HG03175 (cell line): Measurements from ENCODE around the gene MAP2K5.

Experiments used
- ATAC-seq: cut with Tn5 transposase; IDR thresholded peaks from one replicate; pipeline ENCODE4 v1.9.1; 2021; ENCODE audit warnings: mild to moderate bottlenecking, moderate library complexity; ENCODE audit not compliant: unreplicated experiment

MAP2K5 gene

DNA sequence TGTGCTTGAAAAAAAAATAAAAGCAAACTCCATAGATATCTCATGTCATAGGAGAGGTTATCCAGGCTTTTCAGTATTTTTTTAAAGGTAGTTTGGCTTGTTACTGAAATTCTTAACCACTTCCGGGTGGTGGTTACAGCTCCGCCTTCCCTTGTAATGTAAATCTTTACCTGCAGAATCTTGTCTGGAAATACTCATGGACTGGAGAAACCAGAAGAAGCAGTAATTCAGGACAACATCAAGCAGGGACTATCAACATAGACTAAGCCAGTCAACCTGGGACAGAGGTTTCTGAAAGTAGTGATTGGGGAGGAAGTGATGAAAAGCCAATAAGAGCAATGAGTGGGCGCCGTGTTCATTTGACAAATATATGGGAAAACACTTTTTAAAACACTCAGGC is 203.9 kb downstream of the MAP2K5 start:
- no peak for ATAC-seq

DNA sequence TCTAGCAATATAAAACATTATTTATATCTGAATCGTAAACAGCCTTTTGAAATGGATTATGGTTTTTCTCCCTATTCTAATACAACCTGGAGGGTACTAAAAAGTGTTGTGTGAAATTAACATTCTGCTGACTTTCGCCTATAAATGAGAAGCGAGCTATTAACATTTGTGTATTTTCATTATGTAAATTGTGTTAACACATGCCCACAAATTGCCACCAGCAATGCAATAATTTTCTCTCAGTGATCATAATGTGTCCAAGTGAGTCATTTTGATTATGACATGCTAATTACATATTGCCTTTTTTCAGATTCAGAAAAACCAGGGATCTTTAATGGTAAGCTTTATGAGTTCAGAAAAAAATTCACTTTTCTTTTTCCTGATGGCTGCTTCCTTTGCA is 205.4 kb downstream of the MAP2K5 start:
- no peak for ATAC-seq

DNA sequence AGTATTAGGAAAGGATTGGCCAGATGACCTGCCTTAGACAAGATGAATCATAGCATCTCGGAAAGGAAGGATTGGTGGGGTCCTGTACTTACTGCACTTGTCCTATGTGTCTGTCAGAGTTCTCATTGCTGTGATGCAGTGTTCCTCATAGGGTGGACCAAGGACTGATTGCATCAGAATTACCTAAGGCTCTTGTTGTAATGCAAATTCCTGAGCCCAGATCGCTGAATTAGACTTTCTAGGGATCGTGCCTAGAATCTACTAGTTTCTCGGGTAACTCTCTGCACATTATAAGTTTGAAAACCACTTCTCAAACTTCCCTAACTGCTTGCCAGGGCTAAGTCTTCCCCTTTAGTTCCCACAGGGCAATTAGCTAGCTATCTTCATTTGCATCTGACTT is 207.9 kb downstream of the MAP2K5 start:
- ATAC-seq: no peak

DNA sequence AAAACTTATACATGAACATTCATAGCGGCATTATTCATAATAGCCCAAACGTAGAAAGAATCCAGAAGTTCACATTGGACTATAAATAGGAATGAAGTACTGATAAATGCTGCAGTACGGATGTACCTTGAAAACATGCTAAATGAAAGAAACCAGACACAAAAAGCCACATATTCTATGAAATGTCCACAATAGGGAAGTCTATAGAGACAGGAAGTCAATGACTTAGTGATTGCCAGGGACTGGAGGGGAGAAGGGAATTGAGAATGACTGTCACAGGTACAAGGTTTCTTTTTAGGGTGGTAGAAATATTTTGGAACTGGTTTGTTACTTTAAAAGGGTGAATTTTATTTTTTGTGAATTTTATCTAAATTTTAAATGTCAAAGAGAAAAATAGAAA is 211.4 kb downstream of the MAP2K5 start:
- ATAC-seq: no peak

DNA sequence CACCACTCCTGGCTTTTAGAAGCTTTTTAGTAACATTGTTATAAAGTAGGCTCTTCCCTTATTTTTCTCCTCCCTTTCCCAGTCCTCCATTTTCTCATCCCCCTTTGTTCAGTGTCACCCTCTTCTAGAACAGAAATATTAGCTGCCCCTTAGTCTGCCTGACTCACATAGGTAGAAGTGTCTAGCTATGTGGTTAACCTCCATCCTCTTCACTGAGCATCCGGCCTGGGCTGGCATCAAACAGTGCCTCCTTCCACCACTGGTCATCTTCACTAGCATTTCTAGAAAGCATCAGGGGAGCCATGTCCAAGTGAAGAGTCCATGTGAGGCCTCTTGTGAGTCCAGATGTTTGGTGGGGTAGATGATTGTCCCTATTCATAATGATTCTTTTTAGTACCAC is 212.8 kb downstream of the MAP2K5 start:
- no peak for ATAC-seq

DNA sequence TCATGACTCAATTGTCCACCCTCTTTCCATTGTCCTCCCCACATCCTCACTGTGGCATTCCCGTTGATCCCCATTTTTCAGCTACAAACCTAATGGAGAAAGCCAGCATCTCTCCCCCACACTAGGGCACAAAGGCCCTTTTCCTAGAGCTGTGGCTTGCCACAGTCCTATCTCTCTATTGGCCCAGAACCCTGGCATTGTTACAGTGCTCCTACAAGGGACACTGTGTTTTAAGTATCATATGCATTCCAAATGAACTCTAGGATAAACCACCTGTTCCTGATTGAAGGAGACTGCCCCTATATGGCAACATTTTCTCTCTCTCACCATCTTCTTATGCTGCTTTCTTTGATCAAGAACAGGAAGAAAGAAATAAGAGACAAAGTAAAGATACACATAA is 213.4 kb downstream of the MAP2K5 start:
- ATAC-seq: no peak

DNA sequence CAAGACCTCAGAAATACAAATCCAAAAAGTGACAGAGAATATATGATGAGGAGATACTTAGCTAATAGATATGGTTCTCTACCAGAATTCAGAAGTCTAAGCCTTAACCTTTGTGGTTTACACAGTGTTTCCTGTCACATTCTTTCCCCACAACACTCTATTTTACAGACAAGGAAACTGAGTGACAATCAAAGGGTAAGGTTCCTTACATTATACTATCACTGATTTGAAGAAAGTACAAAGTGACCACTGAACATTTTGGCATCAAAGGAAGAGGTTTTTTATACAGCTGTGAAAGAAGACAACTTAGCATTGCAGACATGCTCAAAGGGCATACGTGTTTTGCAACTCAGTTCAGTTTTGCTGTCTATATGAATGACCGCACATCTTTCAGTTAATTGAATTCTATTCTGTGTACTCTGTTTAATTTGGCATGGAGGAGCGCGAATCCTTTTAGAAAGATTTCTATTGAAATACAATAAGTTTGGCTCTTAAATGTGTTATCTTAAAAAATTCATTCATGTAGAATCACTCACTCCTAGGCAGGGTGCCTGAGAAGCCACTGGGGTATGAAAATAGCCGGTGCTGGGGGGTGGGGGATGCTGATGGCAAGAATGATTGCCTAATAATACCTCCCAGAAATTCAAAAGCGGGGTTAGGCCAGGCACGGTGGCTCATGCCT is 216.3 kb downstream of the MAP2K5 start:
- no peak for ATAC-seq

DNA sequence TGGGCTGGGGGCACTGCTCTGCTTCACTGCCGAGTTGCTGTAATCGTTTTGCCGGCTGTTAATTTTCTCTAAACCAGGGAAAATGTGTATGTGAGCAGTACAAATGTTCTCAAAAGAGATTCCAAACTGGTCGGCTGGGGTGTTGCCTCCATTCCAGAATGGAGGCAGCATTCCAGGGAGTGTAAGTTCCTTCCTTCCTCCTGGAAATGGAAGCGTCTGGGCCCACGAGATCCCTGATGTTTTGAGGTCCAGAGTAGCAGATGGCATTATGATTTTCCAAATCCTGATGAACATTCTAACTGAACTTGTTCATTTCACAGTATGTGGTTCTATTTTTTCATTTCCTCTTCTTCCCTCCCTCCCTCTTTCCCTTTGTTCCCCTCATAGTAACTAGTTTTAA is 218.4 kb downstream of the MAP2K5 start:
- ATAC-seq: no peak

DNA sequence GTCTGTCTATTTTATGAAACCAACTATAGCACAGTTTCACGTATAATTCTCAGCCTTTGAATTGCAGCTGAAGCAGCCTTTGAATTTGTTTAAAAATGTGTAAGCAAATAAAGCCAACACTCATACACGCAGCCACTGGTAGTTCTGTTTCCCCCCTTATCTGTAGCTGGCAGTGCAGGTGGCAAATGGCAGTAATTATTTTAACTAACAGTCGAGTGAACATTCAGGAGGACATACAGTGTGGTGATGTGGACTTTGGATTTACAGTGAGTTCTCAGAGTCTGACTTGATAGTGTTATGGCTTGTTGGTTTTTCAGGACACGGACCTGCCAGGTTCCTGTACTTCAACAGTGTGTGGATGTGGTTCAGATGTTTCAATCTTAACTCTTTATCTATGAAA is 218.8 kb downstream of the MAP2K5 start:
- ATAC-seq: no peak

DNA sequence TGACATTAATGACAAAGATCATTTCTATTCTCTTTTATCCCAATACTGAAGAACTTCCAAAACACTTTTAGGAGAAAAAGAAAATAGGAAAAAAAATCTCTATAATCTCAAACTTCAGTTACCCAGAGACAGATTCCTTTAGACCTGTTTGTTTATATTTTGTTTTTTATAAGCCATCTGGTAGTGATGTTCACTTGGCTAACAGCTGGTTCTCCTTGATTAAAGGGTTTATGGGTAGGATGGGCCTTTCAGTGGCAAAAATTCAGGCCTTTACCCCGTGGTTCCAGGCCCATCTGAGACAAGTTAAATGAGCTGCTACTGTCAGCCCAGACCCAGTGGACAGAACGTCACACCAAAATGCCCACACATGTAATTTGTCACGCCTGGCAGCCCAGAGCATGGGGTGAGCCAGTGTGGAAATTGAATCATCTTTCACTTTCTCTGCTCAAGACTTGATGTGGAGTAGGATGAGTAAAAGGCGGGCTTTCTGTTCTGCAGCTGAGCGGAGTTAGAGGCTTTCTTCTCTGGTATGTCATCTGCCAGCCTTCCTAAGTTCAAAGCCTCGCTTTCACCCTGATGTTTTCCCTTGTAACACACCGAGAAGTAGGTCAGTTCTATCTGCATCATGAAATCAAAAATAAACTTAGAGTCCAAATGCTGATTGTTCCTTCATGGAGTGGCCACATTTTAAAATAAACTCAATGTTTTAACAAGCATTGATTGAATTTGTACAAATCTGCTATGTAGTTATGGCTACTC is 220.3 kb downstream of the MAP2K5 start:
- ATAC-seq: peak; percentile 80

DNA sequence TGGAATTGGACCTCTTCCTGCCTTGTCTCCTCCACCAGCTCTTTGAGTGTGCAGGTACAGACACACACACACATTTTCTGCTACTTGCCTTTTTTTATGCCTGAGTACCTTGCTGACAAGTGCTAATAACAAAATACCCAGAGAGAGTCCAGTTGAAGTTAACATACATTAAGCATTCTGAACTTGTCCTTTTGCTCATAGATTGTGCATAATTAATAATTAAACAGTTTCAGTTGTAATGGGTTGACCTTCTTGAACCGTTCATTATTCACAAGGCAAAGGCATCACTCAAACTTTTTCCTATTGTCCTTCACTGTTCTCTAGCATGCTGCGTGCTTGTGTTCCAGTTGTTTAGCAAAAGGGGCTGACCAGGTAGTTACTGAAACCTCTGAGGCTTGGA is 223.2 kb downstream of the MAP2K5 start:
- ATAC-seq: no peak

DNA sequence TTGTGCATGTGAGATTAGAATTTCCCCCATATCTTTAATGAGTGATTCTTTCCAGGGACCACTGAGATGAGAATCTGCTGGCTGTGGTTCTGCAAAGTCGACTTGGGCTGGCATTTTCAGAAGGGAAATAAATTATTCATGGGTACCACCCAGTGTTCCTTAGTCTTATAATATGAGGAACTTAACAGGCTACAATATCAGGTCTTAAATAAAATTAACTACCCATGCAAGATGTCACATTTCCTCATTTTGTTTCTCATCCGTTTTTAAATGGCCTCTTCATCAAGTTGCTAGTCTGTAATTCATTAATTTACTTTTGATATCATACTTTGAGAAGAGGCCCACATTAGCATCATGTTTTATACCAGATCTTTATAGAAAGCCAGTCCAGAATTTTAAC is 224.5 kb downstream of the MAP2K5 start:
- no peak for ATAC-seq

DNA sequence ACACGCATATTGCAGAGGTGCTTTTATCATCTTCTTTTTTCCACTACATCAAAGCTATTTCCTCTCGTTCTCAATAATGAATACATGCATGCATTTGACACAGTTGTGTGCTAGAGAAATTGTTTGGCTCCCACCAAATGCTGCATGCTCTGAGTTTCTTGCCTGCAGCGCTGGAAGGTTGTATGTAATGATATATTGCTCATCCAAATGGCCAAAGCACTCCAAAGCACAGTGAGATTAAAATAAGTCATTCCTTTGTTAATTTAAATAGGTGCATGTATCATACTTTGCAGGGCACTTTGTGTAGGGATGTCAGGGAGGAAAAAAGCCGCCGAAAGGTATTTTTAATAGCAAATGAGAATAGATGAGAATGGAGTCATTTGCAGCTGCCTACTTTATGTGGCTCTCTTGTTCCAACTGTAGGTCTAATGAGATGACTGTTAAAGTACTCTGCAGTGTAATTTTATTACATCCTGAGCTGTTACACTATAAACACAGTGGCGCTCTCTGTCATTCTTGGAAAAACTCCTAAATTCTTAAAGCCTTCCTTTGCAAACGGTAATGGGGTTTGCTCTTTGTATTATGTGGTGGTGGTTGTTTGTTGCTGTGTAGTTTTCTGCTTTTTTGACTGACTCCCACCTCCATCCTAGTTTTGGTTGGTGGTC is 225.9 kb downstream of the MAP2K5 start:
- ATAC-seq: no peak

DNA sequence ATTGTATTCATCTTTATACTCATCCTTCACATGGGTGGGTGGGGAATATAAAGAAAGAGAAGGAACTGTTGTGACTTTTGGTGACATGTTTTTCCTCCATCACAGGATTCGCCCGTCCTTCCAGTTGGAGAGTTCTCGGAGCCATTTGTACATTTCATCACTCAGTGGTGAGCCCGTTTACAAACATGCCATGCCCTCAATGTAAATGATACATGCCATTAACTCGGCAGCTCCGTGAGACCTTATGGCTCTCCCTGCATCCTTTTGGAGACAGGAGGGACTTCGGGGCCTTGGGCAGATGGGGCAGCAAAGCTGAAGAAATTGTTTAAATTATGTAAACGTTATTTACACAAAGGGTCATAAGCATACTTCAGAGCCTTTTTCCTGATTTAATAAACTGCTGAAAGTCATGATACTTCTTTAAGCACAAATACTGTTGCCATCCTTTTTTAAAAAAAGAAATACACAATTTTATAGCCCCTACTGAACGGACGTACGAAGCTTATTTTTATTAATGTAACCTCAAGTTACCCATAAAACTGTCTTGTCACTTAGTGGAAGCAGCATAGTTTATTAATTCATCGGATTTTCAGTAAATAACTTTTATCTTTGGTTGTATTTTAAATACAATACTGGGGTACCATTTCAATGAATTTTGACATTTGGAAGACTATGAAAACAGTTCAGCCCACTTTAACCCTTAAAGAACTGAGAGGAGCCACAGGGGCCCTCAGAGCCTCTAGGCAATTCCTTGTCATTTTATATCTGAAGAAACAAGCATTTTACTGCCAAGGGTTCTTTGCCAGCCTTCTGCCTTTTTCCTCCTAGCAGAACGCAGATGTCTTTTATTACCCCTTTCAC is 227.2 kb downstream of the MAP2K5 start:
- no peak for ATAC-seq

DNA sequence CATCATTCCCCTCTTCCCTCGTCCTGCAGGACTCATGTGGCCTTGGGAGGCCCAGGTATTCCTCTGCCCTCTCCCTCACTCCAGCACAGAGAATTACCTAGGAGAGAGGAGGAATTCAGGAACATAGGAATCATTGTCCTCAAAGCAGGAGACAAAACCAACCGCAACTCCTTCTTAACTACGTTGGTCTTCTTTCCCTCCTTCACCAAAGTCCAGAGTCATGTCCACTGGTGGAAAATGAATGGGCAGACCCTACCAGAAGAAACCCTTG is 227.8 kb downstream of the MAP2K5 start:
- no peak for ATAC-seq

DNA sequence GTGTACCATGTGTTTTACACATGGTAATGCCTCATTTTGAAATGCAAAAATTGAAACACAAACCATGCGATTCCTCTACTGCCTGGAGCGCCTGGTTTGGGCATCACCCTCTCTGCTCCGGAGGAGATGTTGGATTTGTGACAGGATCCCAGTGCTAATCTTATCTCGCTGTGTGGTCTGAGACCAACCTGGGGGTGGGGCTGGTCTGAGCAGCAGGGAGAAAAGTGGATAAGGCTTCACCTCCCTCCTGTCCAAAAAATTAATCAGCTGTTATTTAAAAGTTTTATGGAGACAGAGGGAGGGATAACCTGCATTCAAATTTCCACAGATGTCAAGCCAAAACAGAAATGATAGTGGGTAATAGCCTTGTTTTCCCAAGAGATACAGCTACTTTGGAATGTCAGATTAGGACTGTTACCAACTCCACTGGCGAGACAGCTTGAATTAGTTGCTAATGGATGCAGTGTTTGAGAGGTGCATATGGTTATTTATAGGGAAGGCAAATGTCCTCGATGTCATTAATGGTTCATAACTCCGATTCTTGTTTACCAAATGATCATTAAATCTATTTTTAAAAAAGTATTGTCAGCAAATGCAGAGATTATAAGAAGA is 228.8 kb downstream of the MAP2K5 start:
- ATAC-seq: no peak

DNA sequence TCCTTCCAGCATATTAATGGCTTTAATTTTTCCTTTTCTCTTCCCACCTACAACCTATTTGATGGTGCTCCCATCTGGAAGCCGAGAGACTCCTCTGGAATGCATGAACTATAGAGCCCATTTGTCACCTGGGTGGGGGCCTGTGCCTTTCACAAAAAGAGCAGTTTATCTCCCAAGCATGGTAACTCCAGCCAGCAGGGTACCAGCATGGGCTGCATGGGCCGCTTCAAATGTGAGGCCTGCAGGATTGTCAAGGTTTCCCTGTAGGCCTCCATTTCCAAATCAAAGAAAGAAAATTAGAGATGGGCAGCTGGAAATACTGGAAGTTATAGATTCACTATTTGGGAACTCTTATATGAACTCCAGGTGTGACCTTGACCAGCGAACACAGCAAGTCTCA is 232.1 kb downstream of the MAP2K5 start:
- ATAC-seq: no peak

DNA sequence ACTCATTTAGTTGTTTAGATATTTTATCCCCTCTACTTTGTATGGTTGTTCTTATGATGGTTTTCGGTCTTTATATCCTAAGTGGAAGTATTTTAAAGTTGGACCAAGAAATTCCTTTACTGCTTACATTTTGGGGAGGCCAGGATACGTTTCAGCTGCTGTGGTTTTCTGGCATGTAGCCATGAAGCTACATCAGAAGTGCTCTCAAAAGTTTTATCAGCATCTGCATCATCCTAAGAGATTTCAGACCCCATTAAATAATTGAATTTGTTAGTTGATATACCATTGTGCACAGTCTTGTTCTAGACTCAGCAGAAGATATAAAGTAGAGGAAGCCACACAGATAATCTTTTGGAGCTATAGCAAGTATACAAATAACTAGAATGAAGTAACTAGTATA is 232.7 kb downstream of the MAP2K5 start:
- ATAC-seq: no peak

DNA sequence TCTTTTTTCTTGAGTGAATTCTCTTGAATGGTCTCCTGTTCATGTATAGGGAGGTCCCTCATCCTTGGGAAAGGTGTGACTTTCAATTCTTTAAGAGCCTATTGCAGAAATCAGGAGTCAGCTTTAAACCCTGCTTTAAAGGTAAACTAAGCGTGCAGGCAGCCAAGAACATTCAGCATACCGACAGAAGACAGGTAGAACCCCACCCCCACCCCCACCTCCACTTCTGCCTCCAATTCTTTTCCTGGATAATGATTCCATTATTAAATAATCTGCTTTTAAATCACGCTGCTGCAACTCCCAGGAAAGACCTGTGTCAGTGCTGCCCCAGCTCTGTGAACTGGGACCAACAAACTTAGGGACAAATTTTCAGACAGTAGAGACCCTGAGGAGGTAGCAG is 233.5 kb downstream of the MAP2K5 start:
- no peak for ATAC-seq

DNA sequence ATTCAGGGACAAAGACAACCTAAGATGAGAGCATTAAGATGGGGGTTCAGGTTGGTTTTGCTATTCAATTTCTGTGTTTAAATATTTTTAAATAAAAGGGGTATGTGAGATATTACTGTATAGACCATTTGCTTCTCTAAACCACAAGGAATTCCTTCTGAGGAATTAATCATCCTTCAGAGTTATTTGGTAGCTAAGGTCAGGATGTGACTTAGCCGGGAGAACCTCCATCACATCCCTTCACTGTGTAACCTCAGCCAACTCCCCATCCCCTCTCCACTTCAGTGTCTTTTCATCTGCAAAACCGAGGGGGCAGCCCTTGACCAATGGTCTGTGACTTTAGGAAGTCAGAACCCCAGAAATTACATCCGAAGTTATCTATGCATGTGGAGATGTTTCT is 234.1 kb downstream of the MAP2K5 start:
- ATAC-seq: no peak

DNA sequence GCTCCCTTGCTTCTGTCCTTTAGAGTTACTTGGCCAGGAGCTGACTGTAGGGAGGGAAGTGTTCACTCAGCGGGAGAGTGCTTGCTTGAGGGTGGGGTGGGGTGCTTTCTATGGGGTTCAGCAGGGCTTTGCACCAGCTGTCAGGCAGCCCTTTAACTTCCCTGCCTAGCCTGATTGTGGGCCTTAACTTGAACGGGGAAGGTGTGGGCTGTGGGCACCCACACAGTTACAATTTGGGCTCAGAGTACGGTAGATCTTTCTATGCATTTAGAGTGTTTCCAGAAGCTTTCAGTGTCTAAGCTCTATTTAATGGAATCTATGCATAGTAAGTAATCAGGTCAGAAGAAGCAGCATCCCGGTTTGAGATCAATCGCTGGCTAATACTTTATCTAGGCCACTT is 234.6 kb downstream of the MAP2K5 start:
- no peak for ATAC-seq
